Measurements from ENCODE around the gene PPM1H.

- TF ChIP-seq CTCF (IDR thresholded peaks at IDR 0.05) (no peak), POLR2A (IDR thresholded peaks at IDR 0.05) (no peak), EP300 (IDR thresholded peaks at IDR 0.05) (no peak), POLR2AphosphoS5 (IDR thresholded peaks at IDR 0.05) (no peak)
These were observed 26.3 kb downstream of the PPM1H start for GRCh38 chr12:62908674-62909073.

All from stomach (tissue), 4 donors.